Keratinocyte (primary cell): Measurements from ENCODE around the gene ASIC2. TPM values are rescaled to one million over a fixed set of nuclear protein-coding genes. Genes with fewer than 3 reads are reported as not detected.

ENCODE experiments used
- DNase-seq: peaks from one replicate; pipeline ENCODE4 v3.0.0-alpha.2; 2011; ENCODE audit warnings: low read depth, missing footprints, low spot score
- FAIRE-seq: peaks from 2 replicates; lab custom pipeline; 2011; peaks lifted over from hg19 to GRCh38; lab: Jason Lieb, UNC
- H2AFZ ChIP-seq: 2 replicates; pipeline ENCODE4 v1.6.0; 2012; ENCODE audit warnings: low read length, control low read depth, inconsistent platforms; ENCODE audit not compliant: control insufficient read depth
- H3K27ac ChIP-seq: 2 replicates; pipeline ENCODE4 v1.5.1; 2011; ENCODE audit warnings: low read length; ENCODE audit not compliant: control insufficient read depth, insufficient read depth
- H3K27me3 ChIP-seq: 3 replicates; pipeline ENCODE4 v1.6.0; 2011; ENCODE audit warnings: low read length; ENCODE audit not compliant: control insufficient read depth, insufficient read depth; ENCODE audit errors: extremely low read depth
- H3K36me3 ChIP-seq, 2 experiments: 2 replicates in 1 of 2; 3 replicates in 1 of 2; pipeline ENCODE4 v1.5.1; 2011; ENCODE audit warnings: low read length in 2 of 2, mild to moderate bottlenecking in 1 of 2; ENCODE audit not compliant: control insufficient read depth in 2 of 2, insufficient read depth in 2 of 2; ENCODE audit errors: extremely low read depth in 1 of 2
- H3K4me1 ChIP-seq: 3 replicates; pipeline ENCODE4 v1.5.1; 2011; ENCODE audit warnings: low read length; ENCODE audit not compliant: control insufficient read depth, insufficient read depth; ENCODE audit errors: extremely low read depth
- H3K4me2 ChIP-seq: 3 replicates; pipeline ENCODE4 v1.6.0; 2011; ENCODE audit warnings: low read depth, low read length; ENCODE audit not compliant: control insufficient read depth, insufficient read depth; ENCODE audit errors: extremely low read depth
- H3K4me3 ChIP-seq, 3 experiments: fragments of 200-600 bp in 1 of 3; sonication (generic) in 1 of 3; 2 replicates in 2 of 3; 3 replicates in 1 of 3; pipeline ENCODE4 v1.5.1; 2011 to 2016; ENCODE audit warnings: low read length in 3 of 3, mild to moderate bottlenecking in 3 of 3, control low read depth in 2 of 3, inconsistent platforms in 1 of 3, low read depth in 1 of 3, mixed read lengths in 1 of 3, mixed run types in 1 of 3, moderate library complexity in 1 of 3; ENCODE audit not compliant: control insufficient read depth in 2 of 3, insufficient read depth in 2 of 3; ENCODE audit errors: extremely low read depth in 1 of 3
- H3K79me2 ChIP-seq: 2 replicates; pipeline ENCODE4 v1.6.0; 2012; ENCODE audit warnings: low read length; ENCODE audit not compliant: control insufficient read depth, insufficient read depth
- H3K9ac ChIP-seq: 3 replicates; pipeline ENCODE4 v1.6.0; 2011; ENCODE audit warnings: low read length; ENCODE audit not compliant: control insufficient read depth, insufficient read depth; ENCODE audit errors: extremely low read depth
- H3K9me1 ChIP-seq: 3 replicates; pipeline ENCODE4 v1.6.0; 2011; ENCODE audit warnings: low read length; ENCODE audit not compliant: control insufficient read depth, insufficient read depth; ENCODE audit errors: extremely low read depth
- H3K9me3 ChIP-seq: 2 replicates; pipeline ENCODE4 v1.5.1; 2012; ENCODE audit warnings: low read depth, low read length; ENCODE audit not compliant: control insufficient read depth
- H4K20me1 ChIP-seq: 3 replicates; pipeline ENCODE4 v1.6.0; 2011; ENCODE audit warnings: low read length; ENCODE audit not compliant: control insufficient read depth, insufficient read depth; ENCODE audit errors: extremely low read depth
- CTCF ChIP-seq, 3 experiments: IDR thresholded peaks in 1 of 3; conservative IDR thresholded peaks in 1 of 3; optimal IDR thresholded peaks in 1 of 3; 2 replicates in 2 of 3; 3 replicates in 1 of 3; pipeline versions ENCODE3 to v1.5.1; 2011; ENCODE audit warnings: low read length in 3 of 3, mild to moderate bottlenecking in 3 of 3, moderate library complexity in 2 of 3, control low read depth in 1 of 3, inconsistent platforms in 1 of 3; ENCODE audit not compliant: insufficient read depth in 2 of 3; ENCODE audit errors: extremely low read depth in 1 of 3
- EZH2 ChIP-seq: IDR thresholded peaks from one replicate; pipeline ENCODE4 v1.6.1; 2012; ENCODE audit warnings: inconsistent platforms, mild to moderate bottlenecking, low read length, moderate library complexity
- dilution Hi-C: fragments of 300-500 bp; cut with MboI; formaldehyde crosslinking; loops from one replicate; pipeline ENCODE4 v1.7.0; 2020; ENCODE audit warnings: low sequenced_read_pairs; ENCODE audit not compliant: extremely low pct_ligation_motif_present
- polyA plus RNA-seq, 5 experiments: library from polyadenylated mRNA; depleted of rRNA in 3 of 5; stranded (reverse) in 3 of 5; stranded (forward) in 1 of 5; unstranded in 1 of 5; fragments of >200 nt; gene quantifications; 1 replicate in 1 of 5; 2 replicates in 3 of 5; 3 replicates in 1 of 5; pipeline versions ENCODE4 v1.2.1 to v1.2.3, GENCODE V29; 2011 to 2012; ENCODE audit warnings: missing spikeins in 2 of 5, low read depth in 1 of 5, low replicate concordance in 1 of 5

Gene ASIC2
- polyA plus RNA-seq, 1 donor (not counting 4 experiments of a cell fraction or from before 2014, with no cell fraction given), result not detected

- H2AFZ ChIP-seq, result no peak overlapping the region
- no peaks in the 10 kb centered on the region for H3K27me3 ChIP-seq
These were observed 35.0 kb upstream of the ASIC2 start for GRCh38 chr17:33328129-33328528.

GRCh38 chr17:33324736-33325135 lies 31.6 kb upstream of the ASIC2 start:
- peaks cover 3% of the 10 kb centered on the region for H3K27me3 ChIP-seq
- no peak overlapping the region for H2AFZ ChIP-seq
- no peak overlapping the region for H3K4me3 ChIP-seq
- no peak overlapping the region for H3K27ac ChIP-seq
- H3K9me3 ChIP-seq, result no peaks in the 10 kb centered on the region
- H4K20me1 ChIP-seq, result no peaks in the 10 kb centered on the region
- TF ChIP-seq EZH2 (no peak), CTCF (optimal IDR thresholded peaks at IDR 0.05 in 1 of 3, IDR thresholded peaks at IDR 0.05 in 1 of 3, conservative IDR thresholded peaks at IDR 0.05 in 1 of 3; ENCODE audit: extremely low read depth in 1 of 3, insufficient read depth in 2 of 3, low read length in 3 of 3) (no peak)
- H3K9me1 ChIP-seq, result no peaks in the 10 kb centered on the region
- DNase-seq, result no peak
- no peaks in the 10 kb centered on the region for H3K4me1 ChIP-seq
- H3K9ac ChIP-seq, result no peak overlapping the region
- no peaks in the 10 kb centered on the region for H3K79me2 ChIP-seq
- no peak overlapping the region for H3K4me2 ChIP-seq
- FAIRE-seq, result no peak
- H3K36me3 ChIP-seq, result no peaks in the 10 kb centered on the region
- dilution Hi-C loops, result no loop called here

More at GRCh38 chr17:33328129-33328528, 35.0 kb upstream of the ASIC2 start:
- DNase-seq (no peak), FAIRE-seq (no peak)
- no peaks in the 10 kb centered on the region for H4K20me1 ChIP-seq
- H3K79me2 ChIP-seq, result no peaks in the 10 kb centered on the region
- no peaks in the 10 kb centered on the region for H3K4me1 ChIP-seq
- TF ChIP-seq EZH2, result no peak
- TF ChIP-seq CTCF (optimal IDR thresholded peaks at IDR 0.05 in 1 of 3, IDR thresholded peaks at IDR 0.05 in 1 of 3, conservative IDR thresholded peaks at IDR 0.05 in 1 of 3; ENCODE audit: extremely low read depth in 1 of 3, insufficient read depth in 2 of 3, low read length in 3 of 3), result no peak
- no peaks in the 10 kb centered on the region for H3K9me3 ChIP-seq
- H3K9ac ChIP-seq, result no peak overlapping the region
- no peak overlapping the region for H3K27ac ChIP-seq
- dilution Hi-C loops, result no loop called here
- no peaks in the 10 kb centered on the region for H3K9me1 ChIP-seq
- H3K36me3 ChIP-seq, result no peaks in the 10 kb centered on the region
- no peak overlapping the region for H3K4me3 ChIP-seq
- no peak overlapping the region for H3K4me2 ChIP-seq
